Thyroid gland (tissue), 4 donors: Measurements from ENCODE around the gene SLC17A6. TPM values are rescaled to one million over a fixed set of nuclear protein-coding genes. Genes with fewer than 3 reads are reported as not detected.

Source experiments
- DNase-seq, 2 donors: peaks; one replicate each; pipeline ENCODE4 v3.0.0-alpha.2; 2019
- H3K27ac ChIP-seq, 3 donors: fragments of 200-600 bp; sonication (generic); 1 replicate in 2 of 3; 2 replicates in 1 of 3; pipeline ENCODE4 v1.5.1; 2016 to 2019; ENCODE audit warnings: mild to moderate bottlenecking in 1 of 3, moderate library complexity in 1 of 3
- H3K27me3 ChIP-seq: fragments of 200-600 bp; sonication (generic); one replicate; pipeline ENCODE4 v1.5.1; 2019
- H3K36me3 ChIP-seq, 2 donors: fragments of 200-600 bp; sonication (generic); one replicate each; pipeline ENCODE4 v1.5.1; 2016 to 2019
- H3K4me1 ChIP-seq, 2 donors: fragments of 200-600 bp; sonication (generic); one replicate each; pipeline ENCODE4 v1.5.1; 2017 to 2019
- H3K4me3 ChIP-seq, 3 donors: fragments of 200-600 bp; sonication (generic); replicated peaks in 1 of 3; 1 replicate in 2 of 3; 2 replicates in 1 of 3; pipeline ENCODE4 v1.5.1; 2016; ENCODE audit warnings: mild to moderate bottlenecking in 1 of 3
- H3K9me3 ChIP-seq: fragments of 200-600 bp; sonication (generic); one replicate; pipeline ENCODE4 v1.5.1; 2017
- POLR2A ChIP-seq, 2 donors: fragments of 450-650 bp; IDR thresholded peaks; one replicate each; pipeline ENCODE4 v1.6.1; 2017; ENCODE audit warnings: antibody characterized with exemption in 2 of 2, mild to moderate bottlenecking in 2 of 2, moderate library complexity in 1 of 2
- WGBS, 2 donors: methylation state at CpG; one replicate each; pipeline ENCODE4 v1.1.5; 2017; 5-methylcytosine and 5-hydroxymethylcytosine counted together
- intact Hi-C: fragments of 100-400 bp; cut with DNase I; formaldehyde crosslinking; loops from one replicate; pipeline ENCODE4 v1.15.1; 2023
- total RNA-seq, 4 donors: library from RNA; depleted of rRNA; stranded (reverse); fragments of >200 nt; gene quantifications; one replicate each; pipeline ENCODE4 v1.2.3, GENCODE V29; 2016
- TF ChIP-seq, protein P1 (sequence below), 6 experiments: fragments of 200-600 bp in 3 of 6; fragments of 450-650 bp in 3 of 6; sonication (generic) in 3 of 6; IDR thresholded peaks; one replicate each; pipeline ENCODE4 v1.5.1; 2016 to 2019; ENCODE audit warnings: antibody characterized with exemption in 6 of 6, mild to moderate bottlenecking in 2 of 6, inconsistent platforms in 1 of 6, moderate library complexity in 1 of 6

SLC17A6 gene
- total RNA-seq, 4 donors from 2014 or later = not detected

DNA sequence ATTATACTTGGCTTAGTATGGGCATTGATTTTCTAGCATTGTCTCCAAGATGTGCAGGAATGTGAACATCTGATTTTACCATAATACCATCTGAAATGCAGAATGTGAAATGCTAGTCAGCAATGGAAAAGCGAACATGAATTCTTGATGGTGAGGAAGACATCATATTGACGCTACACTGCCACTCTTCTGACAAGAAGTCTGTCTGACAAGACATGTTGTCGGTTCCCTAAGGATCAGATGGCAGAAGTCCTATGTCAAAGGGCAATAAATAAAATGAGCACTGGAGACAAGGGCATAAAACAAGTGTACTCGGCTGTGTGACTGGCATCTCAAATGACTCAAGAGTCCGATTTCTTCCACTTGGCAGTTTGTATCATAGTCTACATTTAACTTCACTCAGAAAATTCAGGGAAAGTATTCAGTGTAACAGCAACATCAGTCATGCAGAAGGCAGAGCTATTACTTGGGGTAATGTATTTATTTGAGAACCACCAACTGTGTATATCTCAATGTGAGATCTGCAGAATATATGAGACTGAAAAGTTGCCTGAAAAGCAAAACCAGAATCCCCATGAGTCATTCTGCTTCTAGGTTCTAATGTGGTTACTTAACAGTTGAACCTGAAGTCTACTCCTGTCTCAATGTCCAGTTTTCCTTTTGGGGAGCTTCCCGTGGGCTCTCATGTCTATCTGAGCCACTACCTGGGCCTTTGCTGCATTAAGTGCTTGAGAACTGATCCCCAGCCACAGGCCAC is 51.5 kb downstream of the SLC17A6 start:
- Histone ChIP-seq H3K36me3 (no peaks in the 10 kb centered on the region), H3K9me3 (no peaks in the 10 kb centered on the region), H3K27me3 (no peaks in the 10 kb centered on the region), H3K27ac (no peak overlapping the region), H3K4me1 (no peaks in the 10 kb centered on the region), H3K4me3 (no peak overlapping the region)
- WGBS, 2 donors = 79 to 92% methylated on average over 6 of the region's 6 CpGs
- TF ChIP-seq, protein P1, sequence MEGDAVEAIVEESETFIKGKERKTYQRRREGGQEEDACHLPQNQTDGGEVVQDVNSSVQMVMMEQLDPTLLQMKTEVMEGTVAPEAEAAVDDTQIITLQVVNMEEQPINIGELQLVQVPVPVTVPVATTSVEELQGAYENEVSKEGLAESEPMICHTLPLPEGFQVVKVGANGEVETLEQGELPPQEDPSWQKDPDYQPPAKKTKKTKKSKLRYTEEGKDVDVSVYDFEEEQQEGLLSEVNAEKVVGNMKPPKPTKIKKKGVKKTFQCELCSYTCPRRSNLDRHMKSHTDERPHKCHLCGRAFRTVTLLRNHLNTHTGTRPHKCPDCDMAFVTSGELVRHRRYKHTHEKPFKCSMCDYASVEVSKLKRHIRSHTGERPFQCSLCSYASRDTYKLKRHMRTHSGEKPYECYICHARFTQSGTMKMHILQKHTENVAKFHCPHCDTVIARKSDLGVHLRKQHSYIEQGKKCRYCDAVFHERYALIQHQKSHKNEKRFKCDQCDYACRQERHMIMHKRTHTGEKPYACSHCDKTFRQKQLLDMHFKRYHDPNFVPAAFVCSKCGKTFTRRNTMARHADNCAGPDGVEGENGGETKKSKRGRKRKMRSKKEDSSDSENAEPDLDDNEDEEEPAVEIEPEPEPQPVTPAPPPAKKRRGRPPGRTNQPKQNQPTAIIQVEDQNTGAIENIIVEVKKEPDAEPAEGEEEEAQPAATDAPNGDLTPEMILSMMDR (IDR thresholded peaks at IDR 0.05) = no peak
- intact Hi-C loops = no loop called here
- DNase-seq = no peak

DNA sequence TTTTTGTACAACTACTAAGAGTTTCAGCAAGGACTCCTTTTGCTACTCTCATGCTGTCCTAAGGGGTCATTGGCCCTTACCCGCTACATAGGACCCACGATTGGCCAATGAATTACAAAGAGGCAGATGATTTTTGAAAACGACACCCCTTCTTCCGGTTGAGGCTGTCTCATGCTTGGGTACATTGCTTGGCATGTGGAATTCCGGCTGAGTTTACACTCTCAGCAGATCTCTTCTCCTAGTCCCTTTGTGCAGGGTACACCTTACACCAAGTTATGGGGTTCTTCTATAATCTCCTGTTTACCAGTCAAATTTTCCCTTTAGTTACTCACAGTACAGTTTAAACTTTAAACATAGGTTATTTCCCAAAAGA is 52.1 kb downstream of the SLC17A6 start:
- WGBS, 2 donors = 69 to 89% methylated on average over 5 of the region's 5 CpGs
- intact Hi-C loops = no loop called here

DNA sequence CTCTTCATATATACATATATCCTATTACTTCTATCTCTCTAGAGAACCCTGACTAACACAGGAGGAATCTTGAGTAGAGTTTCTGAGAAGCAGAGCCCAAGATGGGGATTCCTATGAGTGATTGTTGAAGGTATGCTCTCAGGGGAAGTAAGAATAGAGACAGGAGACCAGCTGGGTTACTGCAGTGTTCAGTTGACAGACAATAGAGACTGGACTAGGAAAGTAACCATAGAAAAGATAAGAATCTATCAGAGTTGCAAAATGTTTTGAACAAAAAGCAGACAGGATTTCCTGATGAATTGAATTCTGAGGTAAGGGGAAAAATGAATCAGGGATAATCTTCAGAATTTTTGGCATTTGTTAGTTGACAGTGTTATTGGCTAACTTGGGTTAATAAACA is 54.4 kb downstream of the SLC17A6 start:
- no peak overlapping the region for H3K4me3 ChIP-seq
- intact Hi-C loops = no loop called here
- no peak overlapping the region for H3K27ac ChIP-seq
- H3K4me1 ChIP-seq = no peaks in the 10 kb centered on the region
- no peaks in the 10 kb centered on the region for H3K9me3 ChIP-seq
- no peaks in the 10 kb centered on the region for H3K36me3 ChIP-seq
- no peaks in the 10 kb centered on the region for H3K27me3 ChIP-seq
- no peak for DNase-seq
- TF ChIP-seq POLR2A (IDR thresholded peaks at IDR 0.05) = no peak
- TF ChIP-seq, protein P1 (IDR thresholded peaks at IDR 0.05) = no peak

More for the DNA sequence above, 52.1 kb downstream of the SLC17A6 start:
- Histone ChIP-seq H3K27ac (no peak overlapping the region), H3K4me3 (no peak overlapping the region), H3K36me3 (no peaks in the 10 kb centered on the region), H3K27me3 (no peaks in the 10 kb centered on the region), H3K4me1 (no peaks in the 10 kb centered on the region), H3K9me3 (no peaks in the 10 kb centered on the region)
- TF ChIP-seq, protein P1 (IDR thresholded peaks at IDR 0.05) = no peak
- no peak for TF ChIP-seq POLR2A (IDR thresholded peaks at IDR 0.05)
- DNase-seq = no peak

DNA sequence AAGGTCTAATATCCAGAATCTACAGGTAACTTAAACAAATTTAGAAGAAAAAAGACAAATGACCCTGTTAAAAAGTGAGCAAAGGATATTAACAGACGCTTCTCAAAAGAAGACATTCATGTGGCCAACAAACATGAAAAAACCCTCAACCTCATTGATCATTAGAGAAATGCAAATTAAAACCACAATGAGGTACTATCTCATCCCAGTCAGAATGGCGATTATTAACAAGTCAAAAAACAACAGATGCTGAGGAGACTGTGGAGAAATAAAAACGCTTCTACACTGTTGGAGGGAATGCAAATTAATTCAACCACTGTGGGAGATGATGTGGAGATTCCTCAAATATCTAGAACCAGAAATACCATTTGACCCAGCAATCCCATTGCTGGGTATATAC is 67.2 kb downstream of the SLC17A6 start:
- 67 to 70% methylated on average over 3 of the region's 3 CpGs for WGBS, 2 donors
- no peak for DNase-seq
- intact Hi-C loops = no loop called here
- H3K4me3 ChIP-seq = no peak overlapping the region
- no peak overlapping the region for H3K27ac ChIP-seq
- H3K36me3 ChIP-seq = no peaks in the 10 kb centered on the region
- no peaks in the 10 kb centered on the region for H3K9me3 ChIP-seq
- no peak for TF ChIP-seq POLR2A (IDR thresholded peaks at IDR 0.05)
- TF ChIP-seq, protein P1 (IDR thresholded peaks at IDR 0.05) = no peak
- no peaks in the 10 kb centered on the region for H3K4me1 ChIP-seq
- no peaks in the 10 kb centered on the region for H3K27me3 ChIP-seq

DNA sequence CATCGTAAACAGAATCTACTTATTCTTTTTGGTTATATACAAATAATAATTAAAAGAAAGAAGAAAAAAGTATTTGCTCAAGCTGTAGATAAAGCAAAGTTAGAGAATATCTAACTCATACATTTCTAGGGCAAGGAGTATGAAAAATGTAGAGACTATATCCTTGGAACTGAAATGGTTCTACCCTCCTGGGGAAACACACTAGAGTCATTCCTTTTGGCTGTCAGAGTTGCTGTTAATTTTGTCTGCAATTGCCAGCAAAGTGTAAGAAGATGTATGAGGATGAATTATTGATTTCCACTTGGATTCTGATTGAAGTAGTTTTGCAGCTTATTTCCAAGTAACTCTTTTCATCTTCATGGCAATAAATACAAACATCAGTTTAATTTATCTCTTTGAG is 69.1 kb downstream of the SLC17A6 start:
- H3K9me3 ChIP-seq = no peaks in the 10 kb centered on the region
- intact Hi-C loops = no loop called here
- no peak overlapping the region for H3K4me3 ChIP-seq
- no peaks in the 10 kb centered on the region for H3K27me3 ChIP-seq
- no peak for TF ChIP-seq POLR2A (IDR thresholded peaks at IDR 0.05)
- TF ChIP-seq, protein P1 (IDR thresholded peaks at IDR 0.05) = no peak
- WGBS, 2 donors = 92 to 93% methylated on average over 1 of the region's 1 CpG
- no peak for DNase-seq
- no peak overlapping the region for H3K27ac ChIP-seq
- H3K36me3 ChIP-seq = no peaks in the 10 kb centered on the region
- no peaks in the 10 kb centered on the region for H3K4me1 ChIP-seq
